Amniotic epithelial cell (primary cell): ENCODE data around the gene MPND.
"Not testable (repeated sequence)": the region's sequence is repeated elsewhere in the genome, so short reads cannot be mapped to it uniquely, and the experiment has no call there.

Source experiments
- DNase-seq: peaks from one replicate; pipeline ENCODE4 v3.0.0-alpha.2; 2010; ENCODE audit warnings: low read depth

MPND gene

DNA sequence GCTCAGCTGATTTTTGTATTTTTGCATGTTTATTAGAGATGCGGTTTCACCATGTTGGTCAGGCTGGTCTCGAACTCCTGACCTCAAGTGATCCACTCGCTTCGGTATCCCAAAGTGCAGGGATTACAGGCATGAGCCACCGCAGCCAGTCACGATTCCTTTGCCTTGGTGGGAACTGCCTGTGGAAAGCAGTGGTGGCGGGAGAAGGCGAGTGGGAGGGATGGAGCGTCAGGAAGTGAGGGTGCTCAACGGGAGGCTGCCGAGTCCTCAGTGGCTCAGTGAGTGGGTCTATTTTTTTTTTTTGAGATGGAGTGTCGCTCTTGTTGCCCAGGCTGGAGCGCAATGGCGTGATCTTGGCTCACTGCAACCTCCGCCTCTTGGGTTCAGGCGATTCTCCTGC, 5.9 kb downstream of the MPND start:
- DNase-seq, result not testable (repeated sequence)

DNA sequence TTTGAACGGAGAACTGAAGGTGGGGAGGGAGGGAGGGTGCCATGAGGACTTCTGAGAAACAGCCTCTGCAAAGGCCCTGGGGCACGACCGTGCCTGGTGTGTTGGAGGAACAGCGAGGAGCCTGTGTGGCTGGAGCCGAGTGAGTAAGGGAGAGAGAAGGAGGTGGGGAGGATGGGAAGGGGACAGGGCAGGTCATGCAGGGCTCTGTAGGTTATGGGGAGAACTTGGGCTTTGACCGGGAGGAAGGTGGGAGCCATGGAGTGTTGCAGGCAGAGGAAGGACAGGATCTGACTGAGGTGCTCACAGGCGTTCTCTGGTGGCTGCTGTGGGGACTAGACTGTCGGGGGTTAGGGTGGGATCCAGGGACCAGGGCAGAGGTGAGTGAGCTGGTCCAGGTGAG, 6.7 kb downstream of the MPND start:
- no peak for DNase-seq

DNA sequence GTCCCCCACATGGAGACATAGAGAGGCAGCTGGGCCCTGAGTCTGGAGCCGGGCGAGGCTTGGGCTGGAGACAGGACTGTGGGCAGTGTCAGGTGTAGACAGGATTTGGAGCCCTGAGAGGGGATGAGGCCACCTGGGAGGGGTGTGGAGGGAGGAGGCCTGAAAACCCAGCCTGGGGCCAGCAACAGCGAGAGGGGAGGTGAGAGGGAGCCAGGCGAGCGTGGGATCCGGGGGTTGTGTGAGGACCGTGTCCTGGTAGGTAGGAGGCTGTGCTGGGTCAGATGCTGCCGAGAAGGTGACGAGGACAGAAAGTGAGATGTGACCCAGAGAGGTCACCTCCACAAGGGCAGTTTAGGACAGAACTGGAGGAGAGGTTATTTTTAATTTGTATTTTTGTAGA, 7.4 kb downstream of the MPND start:
- no peak for DNase-seq

GRCh38 chr19:4352701-4353121, 9.3 kb downstream of the MPND start:
- DNase-seq, result peak; percentile 61

- DNase-seq, result no peak
These were observed 10.9 kb downstream of the MPND start for GRCh38 chr19:4354282-4354681.

DNA sequence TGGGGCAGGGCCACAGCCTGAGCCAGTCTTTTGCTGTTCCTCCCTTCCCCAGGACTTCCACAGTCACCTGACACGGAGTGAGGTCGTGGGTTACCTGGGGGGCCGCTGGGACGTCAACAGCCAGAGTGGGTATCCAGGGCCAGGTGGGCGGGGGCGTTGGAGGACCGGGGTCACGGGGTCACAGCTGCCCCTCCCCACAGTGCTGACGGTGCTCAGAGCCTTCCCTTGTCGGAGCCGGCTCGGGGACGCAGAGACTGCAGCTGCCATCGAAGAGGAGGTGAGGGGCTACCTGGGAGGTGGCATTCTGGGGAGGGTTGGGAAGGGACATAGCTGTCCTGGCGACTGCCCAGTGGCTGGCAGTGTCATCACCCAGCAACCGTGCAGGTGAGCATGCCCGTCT, 11.5 kb downstream of the MPND start:
- DNase-seq, result no peak

DNA sequence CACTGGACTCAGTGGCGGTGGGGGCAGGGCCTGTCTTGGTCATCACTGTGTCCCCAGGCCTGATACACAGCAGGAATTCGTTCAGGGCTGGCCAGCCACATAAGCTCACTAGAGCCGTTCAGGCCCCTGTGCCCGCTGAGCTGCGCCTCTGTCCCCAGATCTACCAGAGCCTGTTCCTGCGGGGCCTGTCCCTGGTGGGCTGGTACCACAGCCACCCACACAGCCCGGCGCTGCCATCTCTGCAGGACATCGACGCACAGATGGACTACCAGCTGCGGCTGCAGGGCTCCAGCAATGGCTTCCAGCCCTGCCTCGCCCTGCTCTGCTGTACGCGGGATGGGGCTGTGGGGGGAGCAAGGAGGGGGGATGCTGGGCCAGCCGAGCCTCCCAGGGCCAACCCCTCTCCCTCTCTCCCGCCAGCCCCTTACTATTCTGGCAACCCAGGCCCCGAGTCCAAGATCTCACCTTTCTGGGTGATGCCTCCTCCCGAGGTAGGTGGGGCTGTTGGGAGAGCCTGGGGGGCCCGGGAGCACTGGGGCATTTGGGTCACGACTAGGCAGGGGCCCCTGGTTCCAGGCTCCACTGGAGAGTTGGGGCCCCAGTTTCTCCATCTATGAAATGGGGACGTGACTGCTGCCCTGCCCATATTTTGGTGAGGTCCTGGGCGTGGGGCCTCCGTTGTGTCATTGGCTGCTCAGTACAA, 13.9 kb downstream of the MPND start:
- DNase-seq, result no peak

DNA sequence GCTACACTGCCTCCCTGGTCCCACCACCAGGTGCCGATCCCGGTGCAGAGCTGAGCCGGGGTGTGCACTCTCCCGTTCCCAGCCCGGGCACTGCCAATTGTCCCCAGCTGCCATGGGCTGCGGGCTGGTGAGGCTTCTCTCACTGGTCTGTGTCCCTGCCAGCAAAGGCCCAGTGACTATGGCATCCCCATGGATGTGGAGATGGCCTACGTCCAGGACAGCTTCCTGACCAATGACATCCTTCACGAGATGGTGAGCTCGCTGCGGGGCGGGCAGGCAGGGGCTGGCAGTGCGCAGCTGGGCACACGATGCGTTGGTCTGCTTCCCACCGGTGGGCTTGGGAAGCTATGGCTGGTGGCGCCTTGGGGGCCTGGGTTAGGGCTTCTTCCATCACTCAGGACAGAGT, 14.6 kb downstream of the MPND start:
- DNase-seq, result no peak

DNA sequence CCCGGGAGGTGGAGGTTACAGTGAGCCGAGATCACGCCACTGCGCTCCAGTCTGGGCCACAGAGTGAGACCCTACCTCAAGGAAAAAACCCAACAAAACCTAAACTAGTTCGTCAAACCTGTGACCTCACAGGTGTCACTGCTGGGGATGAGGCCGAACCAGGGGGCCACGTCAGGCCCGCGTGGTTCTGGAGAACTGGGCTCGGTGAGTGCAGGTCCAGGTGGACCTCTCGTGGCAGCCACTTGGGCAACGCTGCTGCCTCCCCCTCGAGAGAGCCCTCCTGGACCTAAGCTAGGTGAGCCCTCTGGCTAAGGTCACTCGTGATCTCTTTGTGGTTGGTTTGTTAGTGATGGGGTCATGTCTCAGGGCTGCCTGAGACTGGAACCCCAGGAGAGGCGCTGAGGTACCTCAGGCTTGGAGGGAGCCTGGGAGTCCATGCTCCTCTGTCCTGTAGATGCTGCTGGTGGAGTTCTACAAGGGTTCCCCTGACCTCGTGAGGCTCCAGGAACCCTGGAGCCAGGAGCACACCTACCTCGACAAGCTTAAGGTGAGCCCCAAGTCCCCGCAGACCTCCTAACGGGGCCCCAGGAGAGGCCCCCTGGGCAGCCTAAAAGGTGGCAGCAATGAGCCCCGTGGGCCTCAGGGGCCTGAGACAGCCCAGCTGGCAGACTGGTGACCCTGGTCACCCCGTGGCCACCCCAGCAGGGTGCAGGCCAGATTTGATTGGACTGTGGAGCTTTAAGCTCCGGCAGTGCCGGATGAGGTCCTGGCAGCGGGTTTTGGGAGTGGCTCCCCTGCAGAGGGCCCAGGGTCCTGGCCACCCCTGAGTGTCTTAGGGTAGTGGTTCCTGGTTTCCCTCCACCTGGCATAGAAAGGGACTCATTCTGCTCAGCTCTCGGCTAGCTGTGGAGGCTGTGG, 15.6 kb downstream of the MPND start:
- DNase-seq, result no peak

- no peak for DNase-seq
These were observed 16.3 kb downstream of the MPND start for GRCh38 chr19:4359627-4360000.

- DNase-seq, result no peak
These were observed 16.8 kb downstream of the MPND start for GRCh38 chr19:4360081-4360569.

DNA sequence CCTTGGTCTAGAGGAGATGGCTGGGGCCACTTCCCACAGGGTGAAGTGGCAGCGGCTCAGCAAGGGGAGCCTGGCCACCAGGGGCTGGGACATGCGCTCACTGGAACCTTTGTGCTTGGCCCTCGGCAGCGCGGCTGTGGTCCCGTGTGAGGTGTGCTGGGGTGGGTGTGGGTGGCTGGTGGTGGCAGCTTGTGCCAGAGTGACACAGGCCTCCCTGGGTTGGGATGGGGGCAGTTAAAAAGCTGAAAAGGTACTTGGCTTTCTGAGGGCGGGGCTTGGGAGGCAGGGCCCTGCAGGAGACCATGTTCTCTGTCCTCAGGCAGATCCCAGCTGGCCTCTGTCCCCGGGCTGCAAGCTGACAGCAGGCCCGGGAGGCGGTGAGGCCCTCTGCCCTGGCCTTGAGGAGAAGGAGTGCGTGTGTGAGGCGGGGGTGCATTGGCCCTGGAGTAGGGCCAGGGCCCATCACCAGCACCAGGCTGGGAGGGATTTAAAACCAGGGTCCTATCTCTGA, 17.3 kb downstream of the MPND start:
- DNase-seq, result no peak

DNA sequence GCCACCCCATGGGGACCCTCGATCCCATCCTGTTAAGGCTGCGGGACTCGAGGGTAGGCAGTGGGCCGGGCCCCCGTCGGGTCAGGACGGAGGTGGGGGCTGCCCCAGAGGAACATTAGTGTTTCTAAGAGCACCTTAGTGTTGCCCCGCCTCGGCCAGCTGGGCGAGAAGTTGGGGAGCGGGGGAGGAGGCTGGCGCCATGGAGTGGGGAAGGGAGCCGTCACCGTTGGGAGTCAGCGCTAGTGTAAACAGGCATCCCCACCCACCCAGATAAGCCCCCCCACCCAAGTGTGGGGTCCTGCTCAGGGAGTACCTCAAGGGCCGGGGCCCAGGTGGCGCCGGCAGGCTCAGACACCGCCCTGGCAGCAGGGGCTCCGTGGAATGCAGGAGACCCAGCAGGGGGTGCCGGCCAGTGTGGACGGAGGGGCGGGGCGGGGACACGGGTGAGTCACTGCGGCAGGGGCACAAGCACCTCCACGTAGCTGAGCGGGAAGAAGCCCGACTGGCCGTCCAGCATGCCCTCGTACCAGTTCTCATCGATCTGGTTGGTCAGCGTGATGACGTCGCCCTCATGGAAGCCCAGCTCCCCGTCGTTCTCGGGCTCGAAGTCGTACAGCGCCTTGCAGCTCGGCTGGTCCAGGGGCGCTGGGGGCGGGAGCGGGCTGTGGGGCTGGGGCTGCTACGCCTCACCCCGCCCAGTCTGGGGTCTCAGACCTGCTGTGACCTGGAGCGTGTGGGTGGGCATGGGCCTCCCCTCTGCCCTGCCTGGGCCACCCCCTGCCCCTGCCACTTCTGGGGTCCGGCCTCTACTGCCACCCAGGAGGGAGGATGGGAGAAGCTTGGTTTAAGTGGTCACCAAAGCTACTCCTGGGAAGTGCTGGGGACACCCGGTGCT, 18.0 kb downstream of the MPND start:
- DNase-seq, result peak; percentile 57

DNA sequence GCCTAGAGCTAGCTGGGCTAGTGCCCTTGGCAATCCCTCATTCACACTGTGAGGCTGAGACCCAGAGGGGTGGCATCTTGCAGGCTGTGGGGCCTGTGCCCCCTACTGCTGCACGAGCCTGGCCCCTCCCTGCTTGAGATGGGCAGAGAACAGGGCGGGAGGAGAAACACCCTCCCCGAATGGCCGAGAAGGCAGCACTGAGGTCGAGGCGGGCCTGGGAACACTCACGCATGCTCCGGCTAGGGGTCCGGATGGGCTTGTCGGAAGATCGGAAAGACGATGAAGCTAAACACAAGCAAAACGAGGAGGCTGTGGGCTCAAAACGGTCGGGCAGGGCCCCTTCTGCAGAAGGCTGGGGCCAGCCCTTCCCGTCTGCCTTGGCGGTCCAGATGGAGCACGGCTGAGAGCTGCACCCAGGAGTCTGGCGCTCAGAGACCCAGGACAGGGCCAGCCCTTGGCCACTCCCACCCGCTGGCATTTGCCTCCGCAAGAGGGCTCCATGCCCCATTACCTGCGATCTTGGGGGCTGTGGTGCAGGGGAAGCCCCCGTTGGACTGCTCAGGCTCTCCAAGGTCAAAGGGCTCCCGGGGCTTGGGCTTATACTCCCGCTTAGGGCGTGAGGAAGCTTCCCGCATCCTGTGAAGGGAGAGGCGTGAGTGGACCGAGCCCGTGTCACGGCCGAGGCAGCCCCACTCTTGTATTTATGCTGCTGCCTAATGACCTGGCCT, 18.9 kb downstream of the MPND start:
- DNase-seq, result no peak

DNA sequence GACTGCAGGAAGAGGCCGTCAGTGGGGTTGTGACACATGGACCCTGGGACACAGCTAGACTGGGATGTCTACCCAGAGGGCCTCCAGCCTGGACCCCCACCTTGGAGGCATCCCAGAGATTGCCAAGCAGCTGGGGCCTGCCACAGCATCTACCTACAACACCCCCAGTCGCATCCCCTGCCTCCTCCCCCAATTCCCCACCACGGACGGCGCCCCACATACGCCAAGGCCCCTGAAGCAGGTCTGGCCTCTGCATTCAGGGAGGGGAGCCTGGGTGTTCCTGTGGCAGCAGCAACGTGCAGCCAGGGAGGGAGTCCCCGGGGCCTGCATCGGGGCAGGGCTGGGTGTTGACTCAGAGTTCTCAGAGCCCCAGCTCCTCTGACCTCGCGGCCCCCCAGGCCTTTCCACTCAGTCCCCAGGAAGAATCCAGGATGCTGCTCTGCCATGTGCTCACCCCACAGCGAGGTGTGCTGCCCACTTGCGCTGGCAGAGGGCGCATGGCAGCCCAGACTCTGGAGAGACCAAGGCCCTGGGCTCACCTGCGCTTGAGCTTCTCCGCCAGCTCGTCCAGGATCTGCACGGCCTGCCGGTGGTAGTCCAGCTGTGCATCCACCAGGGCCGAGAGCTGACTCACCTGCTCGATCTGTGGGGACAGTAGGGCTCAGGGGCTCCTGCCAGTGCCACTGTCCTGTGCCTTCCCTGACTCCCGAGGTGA, 19.6 kb downstream of the MPND start:
- DNase-seq, result no peak

GRCh38 chr19:4363571-4364304, 20.4 kb downstream of the MPND start:
- DNase-seq, result no peak

DNA sequence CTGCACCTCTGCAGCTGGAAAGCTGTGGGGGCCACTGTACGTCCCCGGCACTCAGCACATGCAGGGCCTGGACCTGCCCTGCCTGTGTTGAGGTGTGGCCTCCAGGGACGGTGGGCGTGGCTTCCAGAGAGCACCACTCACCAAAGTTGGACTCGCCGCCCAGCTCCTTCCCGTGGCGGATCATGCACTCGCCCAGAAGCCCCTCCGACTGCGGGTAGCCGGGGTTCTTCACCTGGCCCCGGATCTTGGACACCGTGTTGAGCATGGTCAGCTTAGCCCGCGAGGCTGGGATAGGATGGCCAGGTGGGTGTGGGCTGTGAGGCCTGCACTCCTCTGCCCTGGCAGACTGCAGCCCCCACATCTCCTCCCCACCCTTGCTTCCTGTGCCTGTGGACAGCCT, 22.0 kb downstream of the MPND start:
- DNase-seq, result no peak

DNA sequence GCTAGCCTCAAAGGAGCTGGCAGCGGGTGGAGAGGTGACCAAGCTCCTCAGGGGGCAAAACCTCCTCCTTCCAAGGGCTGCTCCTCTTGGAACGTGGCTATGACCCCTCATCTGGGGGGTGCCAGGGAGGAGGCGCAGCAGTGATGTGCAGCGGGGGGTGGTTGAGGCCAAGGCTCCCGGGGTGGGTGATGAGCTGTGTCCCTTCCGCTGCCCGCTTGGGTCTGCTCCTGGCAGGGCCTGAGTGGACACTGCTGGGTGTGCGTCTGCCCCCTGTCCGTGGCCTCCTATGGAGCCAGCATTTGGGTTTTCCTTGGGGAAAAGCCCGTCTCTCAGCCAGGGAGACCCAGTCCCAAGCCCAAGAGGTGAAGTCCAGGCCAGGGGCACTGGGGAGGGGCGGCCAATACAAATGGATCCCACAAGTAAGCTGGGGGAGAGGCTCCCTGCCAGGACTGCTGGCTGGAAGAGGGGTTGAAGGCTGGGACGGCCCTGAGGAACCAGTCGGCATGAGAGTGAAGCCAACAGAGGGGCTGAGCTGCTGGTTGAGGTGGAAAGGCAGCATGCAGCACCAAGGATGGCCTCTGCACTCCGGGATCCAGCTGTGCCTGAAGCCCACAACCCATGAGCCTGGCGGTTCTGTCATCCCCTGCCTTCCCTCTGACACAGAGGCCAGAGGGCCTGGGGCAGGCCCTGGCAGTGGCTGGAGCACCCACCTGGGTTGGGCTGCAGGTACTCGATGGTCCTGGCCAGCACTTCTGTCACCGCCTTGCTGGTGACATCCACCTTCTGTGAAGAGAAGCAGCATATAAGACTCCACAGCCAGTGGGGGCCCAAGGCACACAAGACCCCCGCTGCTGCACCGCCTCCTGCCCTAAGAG, 22.7 kb downstream of the MPND start:
- DNase-seq, result no peak
